H9 (cell line): Measurements from ENCODE around the gene PRSS2. TPM values are rescaled to one million over a fixed set of nuclear protein-coding genes. Genes with fewer than 3 reads are reported as not detected.

Experiments
- DNase-seq: peaks from one replicate; pipeline ENCODE4 v3.0.0-alpha.2; 2017
- H2AFZ ChIP-seq: one replicate; pipeline ENCODE4 v1.6.1; 2013; ENCODE audit warnings: mild to moderate bottlenecking, low read length, control low read depth, moderate library complexity
- H2AK5ac ChIP-seq: 2 replicates; pipeline ENCODE4 v1.6.1; 2013; ENCODE audit warnings: low read length, control low read depth, mixed read lengths; ENCODE audit not compliant: insufficient read length
- H2BK120ac ChIP-seq: one replicate; pipeline ENCODE4 v1.6.1; 2013; ENCODE audit warnings: low read depth, mild to moderate bottlenecking, low read length, control low read depth, inconsistent platforms; ENCODE audit not compliant: poor library complexity, severe bottlenecking
- H2BK12ac ChIP-seq: 2 replicates; pipeline ENCODE4 v1.6.1; 2013; ENCODE audit warnings: low read length, control low read depth, mixed read lengths, low read depth; ENCODE audit not compliant: insufficient read length
- H2BK15ac ChIP-seq: 2 replicates; pipeline ENCODE4 v1.6.1; 2013; ENCODE audit warnings: low read depth, low read length, control low read depth
- H2BK20ac ChIP-seq: one replicate; pipeline ENCODE4 v1.6.1; 2013; ENCODE audit warnings: low read depth, mild to moderate bottlenecking, low read length, control low read depth, inconsistent platforms; ENCODE audit not compliant: poor library complexity, severe bottlenecking
- H2BK5ac ChIP-seq: 2 replicates; pipeline ENCODE4 v1.6.1; 2013; ENCODE audit warnings: low read length, control low read depth, mixed read lengths; ENCODE audit not compliant: insufficient read length
- H3K14ac ChIP-seq: 2 replicates; pipeline ENCODE4 v1.6.1; 2013; ENCODE audit warnings: low read length, control low read depth; ENCODE audit not compliant: insufficient read depth
- H3K18ac ChIP-seq: 2 replicates; pipeline ENCODE4 v1.6.1; 2013; ENCODE audit warnings: low read depth, mild to moderate bottlenecking, mixed read lengths, low read length, control low read depth; ENCODE audit not compliant: insufficient read length
- H3K23ac ChIP-seq: 2 replicates; pipeline ENCODE4 v1.6.1; 2013; ENCODE audit warnings: low read length, control low read depth, mixed read lengths, low read depth; ENCODE audit not compliant: insufficient read length
- H3K23me2 ChIP-seq: 2 replicates; pipeline ENCODE4 v1.6.1; 2013; ENCODE audit warnings: low read depth, mild to moderate bottlenecking, mixed read lengths, low read length, control low read depth; ENCODE audit not compliant: insufficient read length, poor library complexity, severe bottlenecking
- H3K27ac ChIP-seq: 2 replicates; pipeline ENCODE4 v1.5.1; 2013; ENCODE audit warnings: low read length, control low read depth, mixed read lengths, low read depth; ENCODE audit not compliant: insufficient read length
- H3K27me3 ChIP-seq: 2 replicates; pipeline ENCODE4 v1.6.1; 2013; ENCODE audit warnings: low read length, control low read depth, inconsistent platforms; ENCODE audit not compliant: insufficient read depth
- H3K4ac ChIP-seq: 2 replicates; pipeline ENCODE4 v1.6.1; 2013; ENCODE audit warnings: low read depth, mild to moderate bottlenecking, control low read depth, inconsistent platforms, low read length, moderate library complexity
- H3K4me1 ChIP-seq: 2 replicates; pipeline ENCODE4 v1.6.1; 2013; ENCODE audit warnings: low read length, control low read depth, inconsistent platforms; ENCODE audit not compliant: insufficient read depth
- H3K4me2 ChIP-seq: 2 replicates; pipeline ENCODE4 v1.6.1; 2013; ENCODE audit warnings: low read length, control low read depth, mixed read lengths; ENCODE audit not compliant: insufficient read length, insufficient read depth
- H3K56ac ChIP-seq: 2 replicates; pipeline ENCODE4 v1.6.1; 2013; ENCODE audit warnings: low read depth, mild to moderate bottlenecking, mixed read lengths, low read length, control low read depth; ENCODE audit not compliant: insufficient read length
- H3K79me1 ChIP-seq: 2 replicates; pipeline ENCODE4 v1.6.1; 2013; ENCODE audit warnings: low read depth, mild to moderate bottlenecking, moderate library complexity, low read length, control low read depth, inconsistent platforms; ENCODE audit not compliant: insufficient read depth, poor library complexity, severe bottlenecking
- H3K79me2 ChIP-seq: 2 replicates; pipeline ENCODE4 v1.6.1; 2013; ENCODE audit warnings: low read length, control low read depth, inconsistent platforms; ENCODE audit not compliant: insufficient read depth
- H3K9ac ChIP-seq: 2 replicates; pipeline ENCODE4 v1.6.1; 2013; ENCODE audit warnings: low read length, control low read depth, mixed read lengths; ENCODE audit not compliant: insufficient read length; ENCODE audit errors: extremely low read depth
- H3K9me3 ChIP-seq: one replicate; pipeline ENCODE4 v1.6.1; 2013; ENCODE audit warnings: low read depth, low read length, inconsistent platforms; ENCODE audit not compliant: control insufficient read depth
- H3T11ph ChIP-seq: one replicate; pipeline ENCODE4 v1.6.1; 2013; ENCODE audit warnings: mild to moderate bottlenecking, low read length, control low read depth, inconsistent platforms
- H4K20me1 ChIP-seq: one replicate; pipeline ENCODE4 v1.6.1; 2013; ENCODE audit not compliant: control insufficient read depth, insufficient read length, insufficient read depth
- H4K5ac ChIP-seq: 2 replicates; pipeline ENCODE4 v1.6.1; 2013; ENCODE audit warnings: low read depth, mild to moderate bottlenecking, mixed read lengths, low read length, control low read depth; ENCODE audit not compliant: insufficient read length
- H4K8ac ChIP-seq: replicated peaks from 2 replicates; pipeline ENCODE4 v1.6.1; 2013; ENCODE audit warnings: low read length, control low read depth, mixed read lengths, low read depth; ENCODE audit not compliant: insufficient read length
- H4K91ac ChIP-seq: 2 replicates; pipeline ENCODE4 v1.6.1; 2013; ENCODE audit warnings: low read depth, mild to moderate bottlenecking, moderate library complexity, mixed read lengths, low read length, control low read depth; ENCODE audit not compliant: insufficient read length
- H3K27ac Mint-ChIP-seq, 3 experiments: 2 replicates in 2 of 3; 3 replicates in 1 of 3; pipeline ENCODE4 v1.8.0; 2020 to 2021; ENCODE audit warnings: mixed read lengths in 3 of 3, mild to moderate bottlenecking in 1 of 3, moderate library complexity in 1 of 3
- H3K27me3 Mint-ChIP-seq: 2 replicates; pipeline ENCODE4 v1.8.0; 2021; ENCODE audit warnings: low read depth, mild to moderate bottlenecking, moderate library complexity, mixed read lengths
- H3K36me3 Mint-ChIP-seq, 3 experiments: 2 replicates in 2 of 3; 3 replicates in 1 of 3; pipeline ENCODE4 v1.8.0; 2020 to 2021; ENCODE audit warnings: low read depth in 3 of 3, mixed read lengths in 3 of 3; ENCODE audit not compliant: insufficient read depth in 1 of 3
- H3K4me1 Mint-ChIP-seq, 2 experiments: 2 replicates each; pipeline ENCODE4 v1.8.0; 2020; ENCODE audit warnings: mixed read lengths in 2 of 2
- H3K4me3 Mint-ChIP-seq, 2 experiments: 2 replicates in 1 of 2; 3 replicates in 1 of 2; pipeline ENCODE4 v1.8.0; 2020 to 2021; ENCODE audit warnings: mild to moderate bottlenecking in 2 of 2, mixed read lengths in 2 of 2, moderate library complexity in 1 of 2
- H3K9me3 Mint-ChIP-seq, 2 experiments: 2 replicates in 1 of 2; 3 replicates in 1 of 2; pipeline ENCODE4 v1.8.0; 2020; ENCODE audit warnings: mild to moderate bottlenecking in 2 of 2, mixed read lengths in 2 of 2, moderate library complexity in 1 of 2
- CTCF ChIP-seq: fragments of 200-600 bp; sonication (generic); conservative IDR thresholded peaks from 3 replicates; pipeline ENCODE4 v1.8.0; 2021; ENCODE audit warnings: antibody characterized with exemption, mild to moderate bottlenecking
- WGBS: extraction: QIAGEN DNeasy Blood & Tissue Kit; methylation state at CpG from one replicate; pipeline ENCODE4 v1.1.7; 2013; ENCODE audit warnings: missing lambda C conversion rate, low lambda C conversion rate, mixed read lengths; ENCODE audit not compliant: insufficient read length; ENCODE audit errors: extremely low coverage; 5-methylcytosine and 5-hydroxymethylcytosine counted together
- total RNA-seq: library from RNA; stranded (reverse); gene quantifications from 2 replicates; pipeline ENCODE4 v1.2.1, GENCODE V29; 2021

Gene PRSS2
- total RNA-seq, 1 experiment from 2014 or later, result not detected

- no peak overlapping the region for H3K4me3 Mint-ChIP-seq
- no peak overlapping the region for H4K91ac ChIP-seq
- no peak overlapping the region for H3K23ac ChIP-seq
- no peaks in the 10 kb centered on the region for H4K20me1 ChIP-seq
- H3K9me3 ChIP-seq, result no peaks in the 10 kb centered on the region
- no peak overlapping the region for H2AK5ac ChIP-seq
- TF ChIP-seq CTCF, result no peak
- H3K4me1 ChIP-seq, result no peaks in the 10 kb centered on the region
- peaks cover 7% of the 10 kb centered on the region for H3K27me3 Mint-ChIP-seq
- no peak for DNase-seq
- no peak overlapping the region for H3K4ac ChIP-seq
- no peaks in the 10 kb centered on the region for H3K79me1 ChIP-seq
- no peaks in the 10 kb centered on the region for H3K23me2 ChIP-seq
- WGBS, result no CpG with 5 or more reads among the region's 1 CpG
- H2BK15ac ChIP-seq, result no peak overlapping the region
- no peak overlapping the region for H3K14ac ChIP-seq
- no peak overlapping the region for H3T11ph ChIP-seq
- no peaks in the 10 kb centered on the region for H3K79me2 ChIP-seq
- H3K27ac ChIP-seq, result no peak overlapping the region
- no peaks in the 10 kb centered on the region for H3K9me3 Mint-ChIP-seq
- H3K27me3 ChIP-seq, result no peaks in the 10 kb centered on the region; the same call in 1 of the 2 replicates
- H3K18ac ChIP-seq, result no peak overlapping the region
- H3K27ac Mint-ChIP-seq, result no peak overlapping the region
- H3K4me2 ChIP-seq, result no peak overlapping the region
- H4K5ac ChIP-seq, result no peak overlapping the region
- no peak overlapping the region for H2BK5ac ChIP-seq
- no peak overlapping the region for H2BK120ac ChIP-seq
- H2BK20ac ChIP-seq, result no peak overlapping the region
- no peak overlapping the region for H2AFZ ChIP-seq
- H3K36me3 Mint-ChIP-seq, result no peaks in the 10 kb centered on the region
- H3K4me1 Mint-ChIP-seq, result peaks cover 3 to 8% of the 10 kb centered on the region in 2 experiments; a peak in 3 of 4 replicates
- no peak overlapping the region for H3K9ac ChIP-seq
- H4K8ac ChIP-seq, result no peak overlapping the region
- H3K56ac ChIP-seq, result no peak overlapping the region
- H2BK12ac ChIP-seq, result no peak overlapping the region
Observed at GRCh38 chr7:142759433-142759832, 11.3 kb upstream of the PRSS2 start.
